Mesendoderm (in vitro differentiated cells): ENCODE results near the gene C1QC. TPM values are rescaled to one million over a fixed set of nuclear protein-coding genes. Genes with fewer than 3 reads are reported as not detected.

Source experiments
- DNase-seq: peaks from one replicate; pipeline ENCODE4 v3.0.0; 2013
- H2AK5ac ChIP-seq: 2 replicates; pipeline ENCODE4 v1.6.1; 2013; ENCODE audit warnings: low read length, inconsistent platforms
- H2BK120ac ChIP-seq: 2 replicates; pipeline ENCODE4 v1.6.1; 2013; ENCODE audit warnings: low read depth, mild to moderate bottlenecking, low read length, moderate library complexity, mixed read lengths
- H2BK15ac ChIP-seq: replicated peaks from 2 replicates; pipeline ENCODE4 v1.6.1; 2013; ENCODE audit warnings: low read depth, mild to moderate bottlenecking, moderate library complexity
- H2BK5ac ChIP-seq: 2 replicates; pipeline ENCODE4 v1.6.1; 2013; ENCODE audit warnings: low read length, inconsistent platforms
- H3K18ac ChIP-seq: 2 replicates; pipeline ENCODE4 v1.6.1; 2013; ENCODE audit warnings: mild to moderate bottlenecking, low read length, mixed read lengths
- H3K23ac ChIP-seq: one replicate; pipeline ENCODE4 v1.6.1; 2013; ENCODE audit warnings: low read length
- H3K27ac ChIP-seq: 2 replicates; pipeline ENCODE4 v1.5.1; 2013; ENCODE audit warnings: low read depth, mild to moderate bottlenecking, inconsistent platforms, low read length, moderate library complexity
- H3K27me3 ChIP-seq: 2 replicates; pipeline ENCODE4 v1.6.1; 2013; ENCODE audit warnings: low read length, control low read depth, mild to moderate bottlenecking, inconsistent platforms; ENCODE audit not compliant: insufficient read depth, poor library complexity
- H3K36me3 ChIP-seq: 2 replicates; pipeline ENCODE4 v1.6.1; 2013; ENCODE audit warnings: low read length, inconsistent platforms; ENCODE audit not compliant: control insufficient read depth, insufficient read depth
- H3K4ac ChIP-seq: one replicate; pipeline ENCODE4 v1.6.1; 2013; ENCODE audit warnings: low read depth, mild to moderate bottlenecking, low read length, moderate library complexity
- H3K4me1 ChIP-seq: 2 replicates; pipeline ENCODE4 v1.6.1; 2013; ENCODE audit warnings: low read depth, low read length, inconsistent platforms; ENCODE audit not compliant: control insufficient read depth
- H3K4me2 ChIP-seq: 2 replicates; pipeline ENCODE4 v1.6.1; 2013; ENCODE audit warnings: low read length
- H3K4me3 ChIP-seq: 2 replicates; pipeline ENCODE4 v1.5.1; 2013; ENCODE audit warnings: mild to moderate bottlenecking, low read length
- H3K56ac ChIP-seq: one replicate; pipeline ENCODE4 v1.6.1; 2013; ENCODE audit warnings: low read length
- H3K79me1 ChIP-seq: 2 replicates; pipeline ENCODE4 v1.6.1; 2013; ENCODE audit warnings: low read length, inconsistent platforms
- H3K79me2 ChIP-seq: 2 replicates; pipeline ENCODE4 v1.6.1; 2013; ENCODE audit warnings: mild to moderate bottlenecking, low read length; ENCODE audit not compliant: control insufficient read depth, insufficient read depth
- H3K9ac ChIP-seq: 2 replicates; pipeline ENCODE4 v1.6.1; 2013; ENCODE audit warnings: low read length, inconsistent platforms
- H4K5ac ChIP-seq: one replicate; pipeline ENCODE4 v1.6.1; 2013; ENCODE audit warnings: low read length
- H4K8ac ChIP-seq: one replicate; pipeline ENCODE4 v1.6.1; 2013; ENCODE audit warnings: low read depth, mild to moderate bottlenecking, control low read depth, low read length, moderate library complexity
- WGBS: extraction: QIAGEN DNeasy Blood & Tissue Kit; methylation state at CpG from one replicate; pipeline ENCODE4 v1.1.7; 2013; ENCODE audit warnings: low lambda C conversion rate, missing lambda C conversion rate; ENCODE audit not compliant: insufficient coverage; ENCODE audit errors: extremely low coverage; 5-methylcytosine and 5-hydroxymethylcytosine counted together
- polyA plus RNA-seq, 2 experiments: library from polyadenylated mRNA; stranded (reverse); fragments of 200-250 nt; gene quantifications; one replicate each; pipeline ENCODE4 v1.2.3, GENCODE V29; 2013

C1QC gene
- polyA plus RNA-seq (2013, experiment 1 of 2): not detected
- polyA plus RNA-seq (2013, experiment 2 of 2): not detected

DNA sequence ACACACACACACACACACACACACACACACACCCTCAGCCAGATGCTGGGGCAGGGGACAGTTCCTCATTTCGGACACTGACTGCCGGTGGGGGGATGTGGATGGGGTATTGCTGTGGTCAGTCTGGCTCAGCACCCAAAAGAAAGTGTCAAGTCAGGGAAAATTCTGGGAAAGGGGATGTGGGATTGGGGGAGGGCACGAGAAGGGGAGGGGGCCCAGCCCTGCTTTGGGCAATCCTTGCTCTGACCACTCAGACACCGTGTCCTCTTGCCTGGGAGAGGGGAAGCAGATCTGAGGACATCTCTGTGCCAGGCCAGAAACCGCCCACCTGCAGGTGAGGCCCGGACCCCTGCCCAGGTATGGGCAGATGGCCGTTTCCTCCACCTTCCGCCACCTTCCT is at the start of gene C1QC:
Gene C1QC (plus strand): TSS at position 253 of the 400 bp plus-strand sequence. CDS start 391 bp downstream, outside the sequence.
- DNase-seq: no peak
- Histone ChIP-seq H4K8ac (no peak within 1 kb of the TSS), H4K5ac (no peak within 1 kb of the TSS), H3K79me2 (no peaks in the 10 kb centered on the region), H3K4ac (no peak within 1 kb of the TSS), H2BK15ac (no peak within 1 kb of the TSS), H3K4me2 (no peak within 1 kb of the TSS), H3K9ac (no peak within 1 kb of the TSS), H3K36me3 (no peaks in the 10 kb centered on the region), H3K23ac (no peak within 1 kb of the TSS), H2BK120ac (no peak within 1 kb of the TSS), H2AK5ac (no peak within 1 kb of the TSS), H3K4me1 (no peaks in the 10 kb centered on the region), H3K27ac (no peak within 1 kb of the TSS), H2BK5ac (no peak within 1 kb of the TSS), H3K4me3 (no peak within 1 kb of the TSS), H3K27me3 (no peaks in the 10 kb centered on the region), H3K79me1 (no peaks in the 10 kb centered on the region), H3K18ac (no peak within 1 kb of the TSS), H3K56ac (no peak within 1 kb of the TSS)
- WGBS: no CpG with 5 or more reads among the region's 8 CpGs

DNA sequence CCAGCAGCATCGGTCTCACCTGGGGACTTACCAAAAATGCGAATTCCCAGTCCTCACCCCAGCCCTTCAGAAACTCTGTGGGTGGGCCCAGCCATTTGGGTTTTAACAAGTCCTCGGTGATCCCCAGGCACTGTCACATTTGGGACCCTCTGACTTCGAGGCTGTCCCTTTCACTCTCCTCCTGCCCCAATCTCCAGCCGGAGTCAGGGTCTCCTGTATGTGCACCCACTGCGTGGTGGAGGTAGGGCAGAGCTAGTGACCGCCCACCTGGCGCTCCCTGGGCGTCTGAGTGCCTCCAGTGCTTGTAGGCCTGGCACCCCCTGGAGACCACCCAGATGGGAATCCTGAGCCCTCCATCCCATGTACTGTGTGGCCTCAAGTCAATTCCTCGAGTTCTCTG is 49.0 kb upstream of the C1QC start:
- H3K18ac ChIP-seq: no peak overlapping the region
- no peak overlapping the region for H3K4me2 ChIP-seq
- no peaks in the 10 kb centered on the region for H3K36me3 ChIP-seq
- no peak overlapping the region for H4K8ac ChIP-seq
- H2BK120ac ChIP-seq: no peak overlapping the region
- no peak for DNase-seq
- WGBS: no CpG with 5 or more reads among the region's 10 CpGs
- H3K23ac ChIP-seq: no peak overlapping the region
- no peak overlapping the region for H3K27ac ChIP-seq
- H3K56ac ChIP-seq: no peak overlapping the region
- no peaks in the 10 kb centered on the region for H3K27me3 ChIP-seq
- no peaks in the 10 kb centered on the region for H3K79me1 ChIP-seq
- no peak overlapping the region for H3K4ac ChIP-seq
- H2BK15ac ChIP-seq: no peak overlapping the region
- H2BK5ac ChIP-seq: no peak overlapping the region
- no peaks in the 10 kb centered on the region for H3K79me2 ChIP-seq
- no peak overlapping the region for H3K9ac ChIP-seq
- no peak overlapping the region for H3K4me3 ChIP-seq
- H4K5ac ChIP-seq: no peak overlapping the region
- no peak overlapping the region for H2AK5ac ChIP-seq
- H3K4me1 ChIP-seq: no peaks in the 10 kb centered on the region

DNA sequence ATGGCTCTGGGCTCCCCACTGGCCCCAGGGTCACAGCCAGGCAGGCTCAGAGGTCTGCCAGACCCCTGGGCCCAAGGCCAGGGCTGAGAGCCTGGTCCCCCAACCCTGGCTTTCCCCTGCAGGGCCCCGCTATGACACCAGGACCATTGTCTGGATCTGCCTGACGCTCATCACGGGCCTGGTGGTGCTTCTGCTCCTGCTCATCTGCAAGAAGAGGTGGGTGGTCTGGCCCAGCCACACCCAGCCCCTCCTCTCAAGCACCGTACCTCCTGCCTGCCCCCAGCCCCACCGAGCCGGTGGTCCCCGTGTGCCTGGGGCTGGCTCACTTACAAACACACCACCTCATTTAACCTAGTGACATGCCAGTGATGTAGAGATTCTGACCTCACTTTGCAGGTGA is 48.3 kb upstream of the C1QC start:
- no peak overlapping the region for H4K8ac ChIP-seq
- H3K4me3 ChIP-seq: no peak overlapping the region
- H3K4me2 ChIP-seq: no peak overlapping the region
- no peak for DNase-seq
- no peak overlapping the region for H2BK5ac ChIP-seq
- H3K18ac ChIP-seq: no peak overlapping the region
- H3K79me1 ChIP-seq: no peaks in the 10 kb centered on the region
- H3K27me3 ChIP-seq: no peaks in the 10 kb centered on the region
- no peak overlapping the region for H2BK120ac ChIP-seq
- no peak overlapping the region for H2BK15ac ChIP-seq
- H3K27ac ChIP-seq: no peak overlapping the region
- H3K9ac ChIP-seq: no peak overlapping the region
- no CpG with 5 or more reads among the region's 7 CpGs for WGBS
- no peak overlapping the region for H3K23ac ChIP-seq
- H4K5ac ChIP-seq: no peak overlapping the region
- no peak overlapping the region for H2AK5ac ChIP-seq
- H3K4me1 ChIP-seq: no peaks in the 10 kb centered on the region
- H3K4ac ChIP-seq: no peak overlapping the region
- no peak overlapping the region for H3K56ac ChIP-seq
- H3K79me2 ChIP-seq: no peaks in the 10 kb centered on the region
- H3K36me3 ChIP-seq: no peaks in the 10 kb centered on the region

DNA sequence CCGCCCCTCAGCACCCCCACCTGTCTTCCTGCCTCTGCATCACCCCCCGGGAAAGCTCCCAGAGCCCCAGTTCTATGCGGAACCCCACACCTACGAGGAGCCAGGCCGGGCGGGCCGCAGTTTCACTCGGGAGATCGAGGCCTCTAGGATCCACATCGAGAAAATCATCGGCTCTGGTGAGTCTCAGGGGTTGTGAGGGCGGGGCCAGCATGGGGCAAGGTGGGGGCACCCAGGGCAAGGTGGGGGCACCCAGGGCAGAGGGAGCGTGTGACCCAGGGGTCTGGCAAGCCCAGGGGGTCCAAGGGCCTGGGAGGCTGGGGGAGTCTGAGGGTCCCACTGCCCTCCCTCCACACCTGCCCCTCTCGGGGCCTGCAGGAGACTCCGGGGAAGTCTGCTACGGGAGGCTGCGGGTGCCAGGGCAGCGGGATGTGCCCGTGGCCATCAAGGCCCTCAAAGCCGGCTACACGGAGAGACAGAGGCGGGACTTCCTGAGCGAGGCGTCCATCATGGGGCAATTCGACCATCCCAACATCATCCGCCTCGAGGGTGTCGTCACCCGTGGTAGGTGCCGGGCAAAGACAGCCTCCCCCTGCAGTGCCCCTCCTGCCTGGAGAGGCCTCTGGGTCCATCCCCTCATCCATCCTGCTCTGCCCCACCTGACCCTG is 46.0 kb upstream of the C1QC start:
- no peak overlapping the region for H3K4me3 ChIP-seq
- no peak overlapping the region for H2AK5ac ChIP-seq
- no peaks in the 10 kb centered on the region for H3K27me3 ChIP-seq
- H3K27ac ChIP-seq: no peak overlapping the region
- no peak overlapping the region for H2BK5ac ChIP-seq
- no CpG with 5 or more reads among the region's 30 CpGs for WGBS
- H4K8ac ChIP-seq: no peak overlapping the region
- no peak overlapping the region for H3K4ac ChIP-seq
- H3K4me2 ChIP-seq: no peak overlapping the region
- no peak overlapping the region for H2BK15ac ChIP-seq
- H4K5ac ChIP-seq: no peak overlapping the region
- no peak for DNase-seq
- no peak overlapping the region for H2BK120ac ChIP-seq
- H3K9ac ChIP-seq: no peak overlapping the region
- no peak overlapping the region for H3K56ac ChIP-seq
- H3K36me3 ChIP-seq: no peaks in the 10 kb centered on the region
- H3K18ac ChIP-seq: no peak overlapping the region
- H3K23ac ChIP-seq: no peak overlapping the region
- H3K79me1 ChIP-seq: no peaks in the 10 kb centered on the region
- no peaks in the 10 kb centered on the region for H3K4me1 ChIP-seq
- H3K79me2 ChIP-seq: no peaks in the 10 kb centered on the region

DNA sequence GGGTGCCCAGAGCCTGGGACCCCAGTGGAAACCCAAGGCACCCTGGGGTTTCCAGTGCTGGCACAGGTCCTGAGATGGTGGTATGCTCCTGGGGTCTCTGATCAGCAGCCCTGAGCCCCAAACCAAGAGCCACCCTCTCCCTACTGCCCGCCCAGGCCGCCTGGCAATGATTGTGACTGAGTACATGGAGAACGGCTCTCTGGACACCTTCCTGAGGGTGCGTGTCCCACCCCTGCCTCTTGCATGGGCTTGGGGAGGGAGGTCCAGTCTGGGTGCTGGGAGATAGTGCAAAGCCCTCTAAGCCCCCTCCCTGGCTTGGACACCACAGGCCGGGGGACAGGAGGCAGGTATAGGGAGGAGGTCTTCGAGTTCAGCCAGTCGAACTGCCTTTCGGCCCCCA is 45.4 kb upstream of the C1QC start:
- H4K5ac ChIP-seq: no peak overlapping the region
- H2BK5ac ChIP-seq: no peak overlapping the region
- H2BK120ac ChIP-seq: no peak overlapping the region
- WGBS: no CpG with 5 or more reads among the region's 8 CpGs
- H3K23ac ChIP-seq: no peak overlapping the region
- H3K56ac ChIP-seq: no peak overlapping the region
- no peak overlapping the region for H3K4me2 ChIP-seq
- no peaks in the 10 kb centered on the region for H3K79me2 ChIP-seq
- H3K4me1 ChIP-seq: no peaks in the 10 kb centered on the region
- no peak overlapping the region for H3K9ac ChIP-seq
- H3K27me3 ChIP-seq: no peaks in the 10 kb centered on the region
- no peak overlapping the region for H2AK5ac ChIP-seq
- no peak overlapping the region for H3K4me3 ChIP-seq
- no peak overlapping the region for H4K8ac ChIP-seq
- no peaks in the 10 kb centered on the region for H3K36me3 ChIP-seq
- H3K4ac ChIP-seq: no peak overlapping the region
- no peak overlapping the region for H3K18ac ChIP-seq
- no peak for DNase-seq
- no peak overlapping the region for H3K27ac ChIP-seq
- no peaks in the 10 kb centered on the region for H3K79me1 ChIP-seq
- no peak overlapping the region for H2BK15ac ChIP-seq

DNA sequence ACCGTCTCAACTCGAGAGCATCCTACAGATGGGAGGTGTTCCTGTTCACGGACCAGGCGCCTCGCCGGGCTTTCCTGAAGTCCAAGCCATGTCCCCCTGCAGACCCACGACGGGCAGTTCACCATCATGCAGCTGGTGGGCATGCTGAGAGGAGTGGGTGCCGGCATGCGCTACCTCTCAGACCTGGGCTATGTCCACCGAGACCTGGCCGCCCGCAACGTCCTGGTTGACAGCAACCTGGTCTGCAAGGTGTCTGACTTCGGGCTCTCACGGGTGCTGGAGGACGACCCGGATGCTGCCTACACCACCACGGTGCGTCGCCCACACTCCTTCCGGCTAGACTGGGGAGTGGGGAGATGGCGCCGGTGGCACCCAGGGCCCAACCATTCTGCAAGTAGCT is 44.7 kb upstream of the C1QC start:
- Histone ChIP-seq H3K27me3 (no peaks in the 10 kb centered on the region), H3K4ac (no peak overlapping the region), H3K4me2 (no peak overlapping the region), H3K56ac (no peak overlapping the region), H3K18ac (no peak overlapping the region), H3K4me3 (no peak overlapping the region), H4K5ac (no peak overlapping the region), H3K79me1 (no peaks in the 10 kb centered on the region), H2BK120ac (no peak overlapping the region), H2BK5ac (no peak overlapping the region), H3K27ac (no peak overlapping the region), H2BK15ac (no peak overlapping the region), H3K79me2 (no peaks in the 10 kb centered on the region), H4K8ac (no peak overlapping the region), H2AK5ac (no peak overlapping the region), H3K23ac (no peak overlapping the region), H3K36me3 (no peaks in the 10 kb centered on the region), H3K4me1 (no peaks in the 10 kb centered on the region), H3K9ac (no peak overlapping the region)
- no CpG with 5 or more reads among the region's 24 CpGs for WGBS
- no peak for DNase-seq
